Mesenchymal stem cell (in vitro differentiated cells and primary cell): ENCODE measurements around the gene CFDP1.
A peak's percentile ranks its signal among the peaks of the same experiment; 100 is the strongest.

Experiments used
- DNase-seq: peaks from one replicate; pipeline ENCODE4 v3.0.0-alpha.2; 2013
- H2AFZ ChIP-seq: one replicate; pipeline ENCODE4 v1.6.1; 2013; ENCODE audit warnings: low read depth, mild to moderate bottlenecking, control low read depth, inconsistent platforms, low read length, moderate library complexity
- H2AK5ac ChIP-seq: 2 replicates; pipeline ENCODE4 v1.6.1; 2013; ENCODE audit warnings: low read length, moderate library complexity, mild to moderate bottlenecking, inconsistent platforms; ENCODE audit not compliant: severe bottlenecking
- H2BK120ac ChIP-seq: one replicate; pipeline ENCODE4 v1.6.1; 2013; ENCODE audit warnings: low read depth, mild to moderate bottlenecking, inconsistent platforms, low read length, moderate library complexity
- H2BK12ac ChIP-seq, 2 experiments: one replicate each; pipeline ENCODE4 v1.6.1; 2013; ENCODE audit warnings: inconsistent platforms in 2 of 2, low read length in 2 of 2, mild to moderate bottlenecking in 2 of 2, moderate library complexity in 2 of 2, control low read depth in 1 of 2
- H2BK15ac ChIP-seq: one replicate; pipeline ENCODE4 v1.6.1; 2013; ENCODE audit warnings: mild to moderate bottlenecking, low read depth, inconsistent platforms; ENCODE audit not compliant: poor library complexity, severe bottlenecking
- H2BK5ac ChIP-seq: 2 replicates; pipeline ENCODE4 v1.6.1; 2013; ENCODE audit warnings: low read depth, mild to moderate bottlenecking, low read length, control low read depth, inconsistent platforms; ENCODE audit not compliant: poor library complexity, severe bottlenecking
- H3K14ac ChIP-seq, 2 experiments: one replicate each; pipeline ENCODE4 v1.6.1; 2013; ENCODE audit warnings: inconsistent platforms in 2 of 2, low read length in 2 of 2, control low read depth in 1 of 2, mild to moderate bottlenecking in 1 of 2, moderate library complexity in 1 of 2
- H3K18ac ChIP-seq, 2 experiments: one replicate each; pipeline ENCODE4 v1.6.1; 2013; ENCODE audit warnings: inconsistent platforms in 2 of 2, low read length in 2 of 2, control low read depth in 1 of 2, low read depth in 1 of 2, mild to moderate bottlenecking in 1 of 2
- H3K23ac ChIP-seq, 2 experiments: one replicate each; pipeline ENCODE4 v1.6.1; 2013; ENCODE audit warnings: inconsistent platforms in 2 of 2, low read length in 2 of 2, mild to moderate bottlenecking in 2 of 2, moderate library complexity in 2 of 2, control low read depth in 1 of 2
- H3K27ac ChIP-seq: 2 replicates; pipeline ENCODE4 v1.5.1; 2013; ENCODE audit warnings: mild to moderate bottlenecking, moderate library complexity, low read length, control low read depth, inconsistent platforms; ENCODE audit not compliant: poor library complexity, severe bottlenecking
- H3K27me3 ChIP-seq, 2 experiments: 2 replicates each; pipeline versions ENCODE4 v1.6.1 to v1.7.0; 2013; ENCODE audit warnings: low read length in 2 of 2, mild to moderate bottlenecking in 2 of 2, moderate library complexity in 2 of 2, control low read depth in 1 of 2, inconsistent platforms in 1 of 2; ENCODE audit not compliant: control insufficient read depth in 1 of 2, insufficient read depth in 1 of 2
- H3K36me3 ChIP-seq, 2 experiments: 2 replicates each; pipeline versions ENCODE4 v1.6.1 to v1.7.0; 2013; ENCODE audit warnings: low read length in 2 of 2, control low read depth in 1 of 2, inconsistent platforms in 1 of 2, low read depth in 1 of 2, mild to moderate bottlenecking in 1 of 2; ENCODE audit not compliant: insufficient read depth in 2 of 2, control insufficient read depth in 1 of 2
- H3K4ac ChIP-seq, 2 experiments: one replicate each; pipeline ENCODE4 v1.6.1; 2013; ENCODE audit warnings: inconsistent platforms in 2 of 2, low read length in 2 of 2, mild to moderate bottlenecking in 2 of 2, moderate library complexity in 2 of 2, control low read depth in 1 of 2, low read depth in 1 of 2
- H3K4me1 ChIP-seq: 2 replicates; pipeline ENCODE4 v1.6.1; 2013; ENCODE audit warnings: low read depth, low read length, control low read depth; ENCODE audit not compliant: control insufficient read depth, insufficient read depth
- H3K4me2 ChIP-seq: 2 replicates; pipeline ENCODE4 v1.6.1; 2013; ENCODE audit warnings: low read length, mild to moderate bottlenecking, inconsistent platforms; ENCODE audit not compliant: poor library complexity, severe bottlenecking
- H3K4me3 ChIP-seq, 2 experiments: 2 replicates each; pipeline versions ENCODE4 v1.5.1 to v1.7.0; 2013; ENCODE audit warnings: low read length in 2 of 2, mild to moderate bottlenecking in 2 of 2, control low read depth in 1 of 2, low read depth in 1 of 2; ENCODE audit not compliant: insufficient read depth in 1 of 2
- H3K79me1 ChIP-seq: replicated peaks from 2 replicates; pipeline ENCODE4 v1.6.1; 2013; ENCODE audit warnings: mild to moderate bottlenecking, control low read depth, low read length, inconsistent platforms; ENCODE audit not compliant: poor library complexity, severe bottlenecking
- H3K9ac ChIP-seq: 2 replicates; pipeline ENCODE4 v1.7.0; 2013; ENCODE audit warnings: mild to moderate bottlenecking, low read length, moderate library complexity
- H3K9me3 ChIP-seq: 2 replicates; pipeline ENCODE4 v1.7.0; 2013; ENCODE audit warnings: mild to moderate bottlenecking, low read length; ENCODE audit not compliant: control insufficient read depth
- H4K8ac ChIP-seq: one replicate; pipeline ENCODE4 v1.6.1; 2013; ENCODE audit warnings: inconsistent platforms, mild to moderate bottlenecking, low read length, moderate library complexity
- H4K91ac ChIP-seq: one replicate; pipeline ENCODE4 v1.6.1; 2013; ENCODE audit warnings: mild to moderate bottlenecking, low read length, inconsistent platforms
- WGBS: methylation state at CpG from one replicate; pipeline ENCODE4 v1.1.7; 2013; ENCODE audit warnings: mixed read lengths; 5-methylcytosine and 5-hydroxymethylcytosine counted together

The CFDP1 gene

GRCh38 chr16:75315539-75316306 lies 117.6 kb downstream of the CFDP1 start:
- no peak overlapping the region for H4K91ac ChIP-seq
- H3K9me3 ChIP-seq = no peaks in the 10 kb centered on the region
- no peak for DNase-seq
- no peak overlapping the region for H3K18ac ChIP-seq
- H3K14ac ChIP-seq = no peak overlapping the region
- no peaks in the 10 kb centered on the region for H3K27me3 ChIP-seq
- H3K4ac ChIP-seq = no peak overlapping the region
- no peak overlapping the region for H2BK5ac ChIP-seq
- H2BK12ac ChIP-seq = no peak overlapping the region
- peaks cover 6% of the 10 kb centered on the region for H3K79me1 ChIP-seq
- H4K8ac ChIP-seq = no peak overlapping the region
- WGBS = 98% methylated on average over 5 of the region's 6 CpGs
- H2AFZ ChIP-seq = no peak overlapping the region
- H2BK15ac ChIP-seq = no peak overlapping the region
- H3K4me1 ChIP-seq = peaks cover 8% of the 10 kb centered on the region
- no peak overlapping the region for H3K4me2 ChIP-seq
- H3K9ac ChIP-seq = no peak overlapping the region
- H3K23ac ChIP-seq = no peak overlapping the region
- no peak overlapping the region for H3K4me3 ChIP-seq
- peaks cover 7 to 9% of the 10 kb centered on the region in 2 experiments for H3K36me3 ChIP-seq
- no peak overlapping the region for H3K27ac ChIP-seq
- H2BK120ac ChIP-seq = no peak overlapping the region
- H2AK5ac ChIP-seq = no peak overlapping the region

DNA sequence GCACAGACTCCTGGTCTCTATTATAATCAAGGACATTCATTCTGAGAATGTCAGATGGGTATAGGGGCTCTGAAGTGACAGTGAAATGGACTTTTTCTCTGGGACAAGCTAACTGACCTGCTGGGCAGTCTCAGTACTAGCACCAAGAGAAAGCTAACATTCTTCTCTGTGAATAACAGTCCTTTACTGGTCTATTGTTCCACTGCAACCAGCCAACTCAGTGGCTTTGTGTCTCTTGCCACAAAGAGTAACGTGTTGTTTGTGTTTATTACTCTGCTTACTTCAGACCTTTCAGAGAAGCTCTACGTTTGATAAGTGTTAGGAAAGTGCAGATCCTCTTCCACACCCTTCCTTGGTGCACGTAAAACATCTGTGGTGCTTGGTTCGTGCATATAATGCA lies 120.4 kb downstream of the CFDP1 start:
- DNase-seq = no peak
- Histone ChIP-seq H3K18ac (no peak overlapping the region), H3K27me3 (no peaks in the 10 kb centered on the region), H2AK5ac (no peak overlapping the region), H3K79me1 (peaks cover 17% of the 10 kb centered on the region), H3K4ac (no peak overlapping the region), H2BK5ac (no peak overlapping the region), H4K91ac (no peak overlapping the region), H2BK15ac (no peak overlapping the region), H3K36me3 (peaks cover 9 to 10% of the 10 kb centered on the region in 2 experiments), H3K27ac (no peak overlapping the region), H3K9ac (no peak overlapping the region), H3K23ac (no peak overlapping the region), H3K9me3 (no peaks in the 10 kb centered on the region), H3K4me3 (no peak overlapping the region), H3K14ac (no peak overlapping the region), H2BK120ac (no peak overlapping the region), H2AFZ (no peak overlapping the region), H2BK12ac (no peak overlapping the region), H4K8ac (no peak overlapping the region), H3K4me2 (no peak overlapping the region), H3K4me1 (peaks cover 6% of the 10 kb centered on the region)
- WGBS = 80% methylated on average over 4 of the region's 4 CpGs

- DNase-seq = no peak
- H3K9ac ChIP-seq = peak overlapping the region; percentile 35
- no peak overlapping the region for H2BK5ac ChIP-seq
- H3K18ac ChIP-seq = no peak overlapping the region
- H2BK15ac ChIP-seq = no peak overlapping the region
- peaks cover 7% of the 10 kb centered on the region for H3K4me1 ChIP-seq
- H3K27me3 ChIP-seq = no peaks in the 10 kb centered on the region
- no peak overlapping the region for H3K4ac ChIP-seq
- H2AK5ac ChIP-seq = no peak overlapping the region
- no peak overlapping the region for H4K91ac ChIP-seq
- no peak overlapping the region for H3K27ac ChIP-seq
- peaks cover 9 to 10% of the 10 kb centered on the region in 2 experiments for H3K36me3 ChIP-seq
- H2BK12ac ChIP-seq = no peak overlapping the region
- H3K4me2 ChIP-seq = no peak overlapping the region
- no peak overlapping the region for H2BK120ac ChIP-seq
- WGBS = 80% methylated on average over 3 of the region's 3 CpGs
- no peak overlapping the region for H4K8ac ChIP-seq
- H2AFZ ChIP-seq = no peak overlapping the region
- H3K9me3 ChIP-seq = no peaks in the 10 kb centered on the region
- H3K4me3 ChIP-seq = no peak overlapping the region
- H3K14ac ChIP-seq = no peak overlapping the region
- H3K79me1 ChIP-seq = peaks cover 18% of the 10 kb centered on the region
- no peak overlapping the region for H3K23ac ChIP-seq
Measured at GRCh38 chr16:75311383-75311938, 121.8 kb downstream of the CFDP1 start.

GRCh38 chr16:75310541-75310940 lies 122.8 kb downstream of the CFDP1 start:
- no peak overlapping the region for H2BK12ac ChIP-seq
- no peak overlapping the region for H2AFZ ChIP-seq
- H3K4me2 ChIP-seq = no peak overlapping the region
- no peaks in the 10 kb centered on the region for H3K27me3 ChIP-seq
- H3K18ac ChIP-seq = no peak overlapping the region
- no peak overlapping the region for H2BK5ac ChIP-seq
- H3K36me3 ChIP-seq = peaks cover 9 to 10% of the 10 kb centered on the region in 2 experiments
- H3K9ac ChIP-seq = no peak overlapping the region
- no peak overlapping the region for H2BK120ac ChIP-seq
- H4K91ac ChIP-seq = no peak overlapping the region
- H4K8ac ChIP-seq = no peak overlapping the region
- H3K9me3 ChIP-seq = no peaks in the 10 kb centered on the region
- no peak overlapping the region for H3K14ac ChIP-seq
- no peak overlapping the region for H2AK5ac ChIP-seq
- 100% methylated on average over 2 of the region's 3 CpGs for WGBS
- H3K4ac ChIP-seq = no peak overlapping the region
- H2BK15ac ChIP-seq = no peak overlapping the region
- no peak overlapping the region for H3K23ac ChIP-seq
- H3K79me1 ChIP-seq = peaks cover 18% of the 10 kb centered on the region
- no peak overlapping the region for H3K27ac ChIP-seq
- H3K4me3 ChIP-seq = no peak overlapping the region
- DNase-seq = no peak
- peaks cover 10% of the 10 kb centered on the region for H3K4me1 ChIP-seq
